Rectal smooth muscle tissue (tissue), 1 donor: ENCODE measurements around the gene MGAT4B.
"Not testable (repeated sequence)": the region's sequence is repeated elsewhere in the genome, so short reads cannot be mapped to it uniquely, and the experiment has no call there.

Experiments used
- H3K27ac ChIP-seq: one replicate; pipeline ENCODE4 v1.7.0; 2013; ENCODE audit warnings: low read depth, low read length, inconsistent platforms
- H3K27me3 ChIP-seq: one replicate; pipeline ENCODE4 v1.7.0; 2013; ENCODE audit warnings: low read length; ENCODE audit not compliant: control insufficient read depth, insufficient read depth
- H3K36me3 ChIP-seq: one replicate; pipeline ENCODE4 v1.7.0; 2013; ENCODE audit warnings: low read length; ENCODE audit not compliant: control insufficient read depth, insufficient read depth
- H3K4me1 ChIP-seq: one replicate; pipeline ENCODE4 v1.7.0; 2013; ENCODE audit warnings: low read length; ENCODE audit not compliant: control insufficient read depth, insufficient read depth
- H3K4me3 ChIP-seq: one replicate; pipeline ENCODE4 v1.7.0; 2013; ENCODE audit warnings: low read length
- H3K9ac ChIP-seq: one replicate; pipeline ENCODE4 v1.7.0; 2013; ENCODE audit warnings: low read length

The MGAT4B gene

DNA sequence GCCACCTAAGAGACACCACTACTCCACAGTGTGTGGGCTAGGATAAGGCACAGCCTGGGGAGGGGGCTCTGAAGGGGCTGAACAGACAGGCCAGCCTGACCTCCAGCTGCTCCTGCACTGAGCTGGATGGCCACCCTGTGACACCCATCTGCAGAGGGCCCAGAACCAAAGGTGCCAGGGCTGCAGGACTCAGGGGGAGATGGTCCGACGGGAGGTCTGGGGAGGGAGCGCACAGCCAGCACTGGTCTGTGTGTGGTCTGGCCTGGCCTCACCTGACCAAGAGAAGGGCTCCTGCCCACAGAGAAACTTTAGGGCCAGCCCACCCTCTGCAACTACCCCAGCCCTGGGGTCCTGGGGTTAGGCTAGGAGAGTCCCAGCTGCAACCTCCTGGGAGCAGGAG lies 12.1 kb downstream of the MGAT4B start:
- H3K27me3 ChIP-seq = no peaks in the 10 kb centered on the region
- H3K4me1 ChIP-seq = no peaks in the 10 kb centered on the region
- H3K4me3 ChIP-seq = peak overlapping the region; percentile 67
- H3K36me3 ChIP-seq = peaks cover 25% of the 10 kb centered on the region
- H3K27ac ChIP-seq = no peak overlapping the region
- H3K9ac ChIP-seq = no peak overlapping the region

- no peak overlapping the region for H3K27ac ChIP-seq
- H3K9ac ChIP-seq = no peak overlapping the region
- peak overlapping the region; percentile 67 for H3K4me3 ChIP-seq
- no peaks in the 10 kb centered on the region for H3K27me3 ChIP-seq
- peaks cover 22% of the 10 kb centered on the region for H3K36me3 ChIP-seq
- H3K4me1 ChIP-seq = no peaks in the 10 kb centered on the region
These were observed 12.5 kb downstream of the MGAT4B start for GRCh38 chr5:179794171-179794570.

- H3K36me3 ChIP-seq = peaks cover 16% of the 10 kb centered on the region
- H3K27me3 ChIP-seq = no peaks in the 10 kb centered on the region
- H3K4me1 ChIP-seq = no peaks in the 10 kb centered on the region
- H3K4me3 ChIP-seq = peak within 1 kb of the TSS; percentile 67
- H3K27ac ChIP-seq = peak within 1 kb of the TSS; percentile 12
- no peak within 1 kb of the TSS for H3K9ac ChIP-seq
These were observed 13.1 kb downstream of the MGAT4B start, which contains the start of gene LTC4S for GRCh38 chr5:179793468-179794139. LTC4S (plus strand) TSS chr5:179793986; CDS start chr5:179794081, 95 bp downstream.

GRCh38 chr5:179792612-179793467 lies 13.8 kb downstream of the MGAT4B start:
- Histone ChIP-seq H3K36me3 (peaks cover 9% of the 10 kb centered on the region), H3K4me1 (no peaks in the 10 kb centered on the region), H3K27me3 (no peaks in the 10 kb centered on the region), H3K9ac (no peak overlapping the region), H3K4me3 (no peak overlapping the region), H3K27ac (peak overlapping the region; percentile 12)

DNA sequence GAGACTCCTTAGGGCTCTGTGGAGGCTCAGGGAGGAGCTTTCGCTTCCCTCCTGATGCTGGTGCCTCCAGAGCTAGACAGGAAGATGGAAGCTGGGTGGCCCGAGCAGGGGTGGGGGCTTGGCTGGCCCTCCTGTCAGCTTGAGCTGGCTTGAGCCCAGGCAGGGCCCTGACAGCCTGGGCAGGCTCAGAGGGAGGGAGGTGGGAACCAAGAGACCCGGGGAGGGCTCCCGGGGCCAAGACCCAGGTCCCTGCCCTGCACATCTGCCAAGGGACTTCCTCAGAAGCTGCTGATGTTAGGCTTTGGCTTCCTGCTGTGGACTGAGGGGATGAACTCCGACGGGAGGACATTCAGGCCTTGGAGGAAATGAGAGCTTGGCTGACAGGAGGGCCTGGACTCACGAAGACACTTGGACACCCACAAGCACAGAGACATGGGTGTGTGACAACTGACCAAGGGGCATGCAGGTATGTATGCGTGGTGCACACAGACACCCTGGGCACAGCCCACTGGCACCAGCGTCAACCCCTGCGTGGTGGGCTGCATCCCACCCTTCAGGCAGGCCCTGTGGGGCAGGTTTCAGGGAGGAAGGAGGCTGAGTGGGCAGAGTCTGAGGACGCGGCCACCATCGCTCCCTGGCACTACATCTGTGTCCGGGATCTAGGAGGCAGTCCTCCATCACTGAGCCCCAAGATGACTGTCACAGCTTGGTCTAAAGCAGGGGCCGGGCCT lies 14.6 kb downstream of the MGAT4B start:
- H3K4me3 ChIP-seq = no peak overlapping the region
- H3K9ac ChIP-seq = no peak overlapping the region
- H3K27ac ChIP-seq = no peak overlapping the region
- no peaks in the 10 kb centered on the region for H3K27me3 ChIP-seq
- H3K36me3 ChIP-seq = peaks cover 3% of the 10 kb centered on the region
- no peaks in the 10 kb centered on the region for H3K4me1 ChIP-seq

- H3K27ac ChIP-seq, H3K36me3 ChIP-seq, H3K4me1 ChIP-seq, H3K27me3 ChIP-seq, H3K4me3 ChIP-seq, H3K9ac ChIP-seq: not testable (repeated sequence)
These were observed 17.4 kb downstream of the MGAT4B start for GRCh38 chr5:179789278-179789677.

GRCh38 chr5:179788193-179788854 lies 18.3 kb downstream of the MGAT4B start:
- no peaks in the 10 kb centered on the region for H3K4me1 ChIP-seq
- H3K27ac ChIP-seq = no peak overlapping the region
- peaks cover 2% of the 10 kb centered on the region for H3K36me3 ChIP-seq
- no peaks in the 10 kb centered on the region for H3K27me3 ChIP-seq
- H3K4me3 ChIP-seq = no peak overlapping the region
- H3K9ac ChIP-seq = no peak overlapping the region

DNA sequence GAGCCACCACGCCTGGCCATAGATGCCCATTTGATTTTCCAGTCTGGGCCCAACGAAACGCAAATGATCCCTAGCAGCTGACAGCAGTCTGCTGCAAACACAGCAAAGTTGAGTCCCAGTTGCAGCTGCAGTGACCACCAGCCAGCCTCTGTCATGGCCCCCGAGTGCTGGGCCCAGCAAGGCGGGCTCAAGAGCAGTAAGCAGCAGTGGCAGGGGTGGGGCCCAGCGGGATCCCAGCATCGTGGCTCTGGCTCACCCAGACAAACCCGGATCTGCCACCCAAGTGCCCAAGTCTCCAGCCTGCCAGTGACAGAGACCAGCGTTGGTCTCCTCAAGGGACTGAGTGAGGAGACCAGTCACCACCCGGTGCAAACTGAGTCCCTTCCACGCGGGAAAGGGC lies 19.8 kb downstream of the MGAT4B start:
- Histone ChIP-seq H3K4me1 (no peaks in the 10 kb centered on the region), H3K36me3 (no peaks in the 10 kb centered on the region), H3K27ac (no peak overlapping the region), H3K9ac (no peak overlapping the region), H3K27me3 (no peaks in the 10 kb centered on the region), H3K4me3 (no peak overlapping the region)

GRCh38 chr5:179783128-179783527 lies 23.5 kb downstream of the MGAT4B start:
- Histone ChIP-seq H3K27ac (no peak overlapping the region), H3K27me3 (no peaks in the 10 kb centered on the region), H3K9ac (no peak overlapping the region), H3K4me3 (no peak overlapping the region), H3K4me1 (no peaks in the 10 kb centered on the region), H3K36me3 (peaks cover 5% of the 10 kb centered on the region)

DNA sequence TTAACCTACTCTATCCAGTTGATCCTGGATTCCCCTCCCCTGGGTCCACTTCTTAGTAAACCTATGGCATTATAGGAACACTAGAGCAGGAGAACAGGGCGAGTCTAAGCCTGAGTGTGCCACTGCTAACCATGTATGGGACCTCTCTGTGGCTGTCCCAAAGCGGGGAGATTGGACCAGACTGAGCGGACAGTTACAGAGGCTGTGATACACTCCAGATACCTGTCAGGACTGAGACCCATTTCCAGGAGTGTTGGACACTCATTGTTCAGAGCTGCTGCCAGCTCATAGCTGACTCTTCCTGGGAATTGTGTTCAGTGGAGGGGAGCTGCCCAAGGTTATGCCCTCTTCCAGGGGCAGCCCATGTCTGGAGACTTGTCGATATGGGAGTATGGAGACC lies 24.8 kb downstream of the MGAT4B start:
- H3K9ac ChIP-seq = no peak overlapping the region
- H3K4me1 ChIP-seq = no peaks in the 10 kb centered on the region
- H3K27me3 ChIP-seq = no peaks in the 10 kb centered on the region
- peaks cover 5% of the 10 kb centered on the region for H3K36me3 ChIP-seq
- no peak overlapping the region for H3K27ac ChIP-seq
- no peak overlapping the region for H3K4me3 ChIP-seq

GRCh38 chr5:179780362-179780761 lies 26.3 kb downstream of the MGAT4B start:
- peaks cover 13% of the 10 kb centered on the region for H3K36me3 ChIP-seq

GRCh38 chr5:179779826-179780225 lies 26.8 kb downstream of the MGAT4B start:
- Histone ChIP-seq H3K27me3 (no peaks in the 10 kb centered on the region), H3K36me3 (peaks cover 15% of the 10 kb centered on the region), H3K4me1 (no peaks in the 10 kb centered on the region), H3K27ac (no peak overlapping the region), H3K9ac (no peak overlapping the region), H3K4me3 (no peak overlapping the region)

More at GRCh38 chr5:179780362-179780761, 26.3 kb downstream of the MGAT4B start:
- Histone ChIP-seq H3K4me3 (no peak overlapping the region), H3K27me3 (no peaks in the 10 kb centered on the region), H3K4me1 (no peaks in the 10 kb centered on the region), H3K9ac (no peak overlapping the region), H3K27ac (no peak overlapping the region)
